Measurements from ENCODE around the gene CHMP2A.

CHMP2A gene

DNA sequence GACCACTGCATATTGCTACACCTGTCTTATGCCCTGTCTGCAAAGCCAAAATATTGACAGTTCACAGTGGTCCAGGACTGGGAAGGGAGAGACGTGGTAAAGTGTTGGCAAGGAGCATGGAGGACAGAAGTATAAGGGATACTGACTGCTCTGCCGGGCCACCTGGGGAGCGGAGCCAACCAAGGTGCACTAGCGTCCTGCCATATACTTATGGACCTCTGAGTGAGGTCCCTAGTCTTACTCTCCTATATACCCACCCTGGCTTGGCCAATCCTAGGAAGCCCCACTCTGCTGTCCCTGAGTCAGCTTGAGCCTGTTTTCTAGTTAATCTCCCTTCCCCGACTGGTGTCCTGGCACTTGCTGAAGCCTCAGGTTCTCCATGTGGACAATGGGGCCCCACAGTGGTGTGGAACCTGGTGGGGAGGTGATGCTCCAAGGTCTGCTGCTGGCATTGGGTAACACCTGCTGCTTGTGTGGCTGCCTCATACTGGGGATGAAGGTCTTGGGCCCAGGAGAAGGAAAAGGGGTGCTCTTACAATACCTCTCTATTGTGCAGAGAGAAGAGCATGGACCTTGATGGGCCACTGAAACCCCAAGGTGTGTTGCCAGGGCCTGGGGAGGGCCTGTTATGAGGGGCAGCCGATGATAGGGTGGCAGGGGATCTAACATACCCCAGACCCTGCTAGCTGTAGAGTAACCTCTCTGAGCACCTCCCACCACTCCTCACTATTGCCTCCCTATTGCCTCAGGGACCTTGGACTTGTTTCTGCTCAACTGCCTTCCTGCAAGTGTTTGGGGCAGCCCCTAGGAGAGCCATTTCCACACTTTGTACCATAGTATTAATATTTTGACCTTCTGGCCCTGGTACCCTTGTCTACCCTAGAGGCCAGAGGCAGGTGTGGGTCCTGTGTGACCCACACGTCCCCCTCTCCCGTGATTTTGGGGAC is 17.8 kb downstream of the CHMP2A start:
- DNase-seq, result no peak

GRCh38 chr19:58535857-58536256 is 19.0 kb downstream of the CHMP2A start:
- DNase-seq, result no peak

GRCh38 chr19:58531034-58531840 is 23.7 kb downstream of the CHMP2A start:
- DNase-seq, result no peak

DNA sequence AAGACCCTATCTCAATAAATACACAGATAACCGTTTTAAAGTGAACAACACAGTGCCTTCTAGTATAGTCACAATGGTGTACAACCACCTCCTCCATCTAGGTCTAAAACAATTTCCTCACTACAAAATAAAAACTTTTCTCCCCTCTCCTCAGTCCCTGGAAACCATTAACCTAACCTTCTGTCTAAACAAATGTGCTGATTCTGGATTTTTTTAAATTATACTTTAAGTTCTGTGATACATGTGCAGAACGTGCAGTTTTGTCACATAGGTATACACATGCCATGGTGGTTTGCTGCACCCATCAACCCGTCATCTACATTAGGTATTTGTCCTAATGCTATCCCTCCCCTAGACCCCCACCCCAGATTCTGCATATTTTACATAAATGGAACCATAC is 25.5 kb downstream of the CHMP2A start:
- no peak for DNase-seq

DNA sequence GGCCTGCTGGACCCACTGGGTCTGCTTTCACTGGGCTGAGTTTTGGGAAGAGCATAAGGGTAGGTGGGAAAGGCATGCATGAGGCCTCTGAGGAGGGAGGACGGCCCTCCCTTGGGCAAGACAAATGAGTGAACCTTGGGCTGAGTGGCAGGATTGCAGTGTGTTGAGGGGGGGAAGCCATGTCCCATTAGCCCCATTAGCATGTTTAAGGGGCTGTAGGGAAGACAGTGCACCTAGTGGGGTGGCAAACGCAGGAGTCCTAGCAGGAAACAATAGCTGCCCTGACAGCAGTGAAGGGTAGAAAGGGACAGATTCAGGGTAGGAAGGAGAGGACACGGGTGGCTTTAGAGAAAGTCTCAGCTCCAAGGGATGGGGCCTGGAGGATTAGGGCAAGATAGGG is 32.2 kb downstream of the CHMP2A start:
- DNase-seq, result no peak

DNA sequence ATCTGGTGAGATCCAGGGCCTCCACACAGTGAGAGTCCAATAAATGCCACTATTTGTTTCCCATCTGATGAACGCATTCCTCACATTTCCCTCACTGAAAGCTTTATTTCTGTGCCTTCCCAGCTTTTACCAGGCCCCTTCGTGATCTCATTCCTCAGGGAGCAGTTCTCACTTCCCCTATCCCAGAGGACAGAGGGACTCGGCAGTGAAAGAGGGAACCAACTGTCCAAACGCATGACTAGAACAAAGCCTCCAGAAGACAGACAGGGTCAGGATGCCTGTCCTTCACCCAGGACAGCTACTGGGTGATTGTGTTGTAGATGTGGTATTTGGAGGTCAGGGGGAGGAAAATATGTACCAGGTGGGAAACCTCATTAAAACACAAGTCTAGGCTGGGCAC is 33.3 kb downstream of the CHMP2A start:
- DNase-seq, result no peak

- no peak for DNase-seq
These were observed 34.7 kb downstream of the CHMP2A start for GRCh38 chr19:58520257-58520599.

DNA sequence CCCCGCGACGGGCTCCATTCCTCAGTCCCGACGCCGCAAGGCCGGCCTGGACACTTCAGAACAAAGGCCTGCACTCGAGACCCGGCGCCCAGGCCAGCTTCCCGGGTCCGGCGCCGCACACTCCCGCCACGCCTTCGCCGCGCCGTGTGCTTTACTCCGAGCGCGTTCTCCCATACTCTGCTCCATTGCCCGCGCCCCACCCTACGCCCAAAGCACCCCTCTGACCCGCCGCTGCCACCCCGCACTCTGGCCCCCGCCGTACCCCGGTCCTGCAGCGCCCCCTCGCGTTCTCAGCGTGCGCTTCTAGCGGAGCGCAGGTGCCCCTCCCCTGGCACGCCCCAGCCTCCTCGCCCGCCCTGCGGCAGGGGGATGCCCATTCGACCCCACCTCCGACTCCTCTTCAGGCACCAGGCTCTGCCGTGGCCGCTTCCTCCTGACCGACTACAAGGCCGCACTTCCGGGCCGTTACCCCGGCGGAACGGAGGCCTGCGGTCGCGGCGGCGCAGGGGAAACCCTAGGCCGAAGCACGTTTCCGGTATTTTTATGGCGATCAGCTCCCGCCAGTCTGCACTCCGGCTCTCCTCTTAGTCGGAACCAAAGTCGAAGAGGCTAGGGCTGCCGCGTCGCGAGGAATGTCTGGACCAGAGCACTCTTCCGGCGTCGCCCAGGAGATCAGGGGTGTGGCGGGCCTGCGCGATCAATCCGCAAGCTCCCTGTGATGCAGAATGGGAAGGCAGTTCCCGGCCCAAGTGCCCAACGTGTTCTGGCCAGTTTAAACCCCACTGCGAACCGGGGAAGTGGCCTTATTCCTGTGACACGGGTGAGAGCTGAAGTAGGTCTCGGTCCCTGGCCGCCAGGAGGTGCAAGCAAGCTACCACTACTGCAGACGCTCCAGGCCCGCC is 35.3 kb downstream of the CHMP2A start, which contains the start of gene ZBTB45:
ZBTB45 (minus strand) TSS at position 456 of the 902 bp plus-strand sequence. CDS start 2,137 bp downstream, outside the sequence.
- no peak for DNase-seq

DNA sequence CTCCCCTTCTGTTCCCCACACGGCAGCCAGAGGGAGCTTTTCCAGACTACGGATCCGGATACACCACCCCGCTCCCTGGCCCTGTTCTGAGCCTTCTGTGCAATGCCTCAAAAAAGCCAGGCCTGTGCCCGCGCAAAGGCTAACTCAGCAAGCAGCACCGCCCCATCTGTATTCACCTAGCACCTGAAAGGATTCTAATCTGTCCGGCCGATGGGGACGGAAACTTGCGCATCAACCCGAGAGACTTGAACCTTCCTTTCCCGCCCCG is 35.9 kb downstream of the CHMP2A start:
- no peak for DNase-seq

DNA sequence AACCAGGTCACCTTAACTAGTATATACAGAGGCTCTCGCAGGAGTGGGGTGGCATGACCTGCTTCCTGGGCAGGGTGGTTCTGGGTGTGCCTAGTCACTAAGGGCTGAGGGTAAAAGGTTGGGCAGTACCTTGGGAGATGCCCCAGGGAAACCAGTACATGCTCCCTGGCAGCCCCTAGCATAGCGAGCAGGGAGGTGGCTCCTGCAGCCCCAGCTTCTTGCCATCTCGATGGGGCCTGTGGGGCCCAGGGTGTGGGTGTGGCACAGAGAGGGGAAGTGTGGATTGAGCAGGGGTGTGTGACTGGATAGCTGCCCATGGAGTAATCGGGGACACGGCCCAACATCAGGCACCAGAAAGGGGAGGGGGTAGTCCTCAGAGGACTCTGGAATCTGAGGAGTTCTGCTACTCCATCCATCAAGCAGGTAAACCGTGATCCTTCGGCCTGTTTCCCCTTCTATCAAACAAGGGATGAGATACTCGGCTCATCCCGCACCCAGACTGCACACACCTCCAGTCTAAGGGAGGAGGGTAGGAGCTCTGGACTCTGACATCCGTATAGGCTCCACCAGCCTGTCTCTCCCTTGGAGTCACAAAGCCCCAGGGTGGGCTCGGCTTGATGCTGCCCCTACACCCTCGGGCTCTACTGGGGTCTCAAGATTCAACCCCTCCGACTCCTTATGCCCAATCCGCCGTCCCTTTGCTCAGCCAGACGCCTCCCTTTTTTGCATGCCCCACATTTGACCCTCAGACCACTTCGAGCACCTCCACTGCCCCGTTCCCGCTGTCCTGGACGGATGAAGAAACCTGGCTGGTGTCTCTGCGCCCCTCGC is 36.4 kb downstream of the CHMP2A start:
- no peak for DNase-seq

DNA sequence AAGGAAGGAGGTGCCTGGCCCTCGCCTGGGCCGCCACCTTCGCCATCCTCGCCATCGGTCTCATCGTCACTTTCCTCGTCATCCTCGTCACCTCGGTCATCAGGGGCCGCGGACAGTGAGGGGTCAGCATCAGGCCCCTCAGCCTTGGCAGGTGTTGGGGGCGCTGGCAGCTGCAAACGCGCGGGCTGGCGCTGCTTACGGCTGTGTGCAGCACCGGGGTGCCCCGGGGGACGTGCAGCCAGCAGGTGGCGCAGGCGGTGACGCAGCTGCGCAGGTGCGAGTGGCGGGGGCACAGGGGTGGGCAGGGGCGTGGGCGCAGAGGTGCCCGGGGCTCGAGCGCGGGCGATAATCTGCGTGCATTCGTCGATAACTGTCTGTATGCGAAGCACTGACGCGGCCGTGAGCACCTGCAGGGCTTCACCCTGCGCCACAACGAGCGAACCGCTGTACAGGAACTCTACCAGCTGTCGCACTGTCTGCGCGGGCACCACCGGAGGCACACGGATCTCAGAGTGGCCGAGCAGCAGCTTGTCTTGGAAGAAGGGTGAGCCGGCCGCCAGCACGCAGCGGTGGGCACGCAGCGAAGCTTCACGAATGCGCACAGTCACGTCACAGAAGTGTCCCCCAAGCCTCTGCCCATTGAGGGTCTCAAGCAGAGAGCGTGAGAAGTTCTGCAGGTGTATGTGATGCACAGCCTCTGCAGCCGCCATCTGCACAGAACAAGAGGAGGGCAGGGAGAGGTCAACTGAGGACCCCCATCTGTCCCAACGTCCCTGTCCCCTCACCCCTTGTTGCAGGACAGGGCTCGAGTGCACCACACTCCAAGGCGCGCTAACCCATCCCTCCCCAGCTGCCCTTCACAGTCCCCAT is 37.7 kb downstream of the CHMP2A start:
- no peak for DNase-seq

GRCh38 chr19:58516246-58516836 is 38.6 kb downstream of the CHMP2A start:
- no peak for DNase-seq

DNA sequence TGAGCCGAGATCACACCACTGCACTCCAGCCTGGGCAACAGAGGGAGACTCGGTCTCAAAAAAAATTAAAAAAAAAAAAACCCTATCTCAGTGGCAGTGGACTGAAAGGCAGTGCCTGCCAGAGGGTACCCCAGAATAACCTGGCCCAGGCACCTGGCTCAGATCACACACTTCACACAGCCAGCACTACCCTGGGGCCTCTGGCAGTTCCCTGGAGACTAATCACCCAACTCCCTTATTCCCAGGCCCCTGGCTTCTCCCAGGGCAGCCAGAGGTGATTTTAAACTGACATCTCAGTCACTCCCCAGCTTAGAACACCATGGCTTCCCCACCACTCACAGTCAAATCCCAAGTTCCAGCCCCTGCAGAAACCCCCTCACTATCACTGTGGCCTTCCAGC is 39.6 kb downstream of the CHMP2A start:
- DNase-seq, result no peak

- DNase-seq, result no peak
These were observed 40.3 kb downstream of the CHMP2A start for GRCh38 chr19:58514564-58515022.

GRCh38 chr19:58513694-58514563 is 41.0 kb downstream of the CHMP2A start:
- no peak for DNase-seq

DNA sequence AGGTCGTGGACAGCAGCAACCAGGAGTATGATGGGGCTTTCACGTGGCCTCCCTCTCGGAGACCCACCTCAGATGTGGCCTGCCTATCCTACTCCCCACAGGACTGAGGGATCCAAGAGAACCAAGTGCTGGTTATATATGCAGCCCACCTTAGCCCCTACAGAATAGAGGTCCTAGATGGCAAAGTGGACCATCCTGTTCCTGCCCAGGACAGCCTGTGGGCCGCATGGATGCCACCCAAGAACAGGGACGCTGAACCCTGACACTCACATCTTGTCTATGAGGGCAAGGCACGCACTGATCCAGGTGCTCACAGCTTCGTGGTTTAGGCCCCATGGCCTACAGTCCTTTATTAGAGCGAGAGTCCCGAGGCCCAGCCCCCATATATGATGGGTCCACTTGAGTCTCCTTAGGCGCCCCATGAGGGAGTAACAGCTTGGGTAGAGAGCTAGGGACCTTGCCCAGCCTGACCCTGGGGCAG is 41.7 kb downstream of the CHMP2A start:
- no peak for DNase-seq

- no peak for DNase-seq
These were observed 43.3 kb downstream of the CHMP2A start, which contains the start of gene SLC27A5 for GRCh38 chr19:58511353-58512208. Gene SLC27A5, minus strand, starts transcription at chr19:58511992. Its CDS starts 37 bp downstream, at chr19:58511955.
